Mesenchymal stem cell (in vitro differentiated cells and primary cell): ENCODE results near the gene ZNF394.
"Not testable (repeated sequence)": the region's sequence is repeated elsewhere in the genome, so short reads cannot be mapped to it uniquely, and the experiment has no call there.

ENCODE experiments used
- DNase-seq: peaks from one replicate; pipeline ENCODE4 v3.0.0-alpha.2; 2013
- H2AFZ ChIP-seq: one replicate; pipeline ENCODE4 v1.6.1; 2013; ENCODE audit warnings: low read depth, mild to moderate bottlenecking, control low read depth, inconsistent platforms, low read length, moderate library complexity
- H2AK5ac ChIP-seq: 2 replicates; pipeline ENCODE4 v1.6.1; 2013; ENCODE audit warnings: low read length, moderate library complexity, mild to moderate bottlenecking, inconsistent platforms; ENCODE audit not compliant: severe bottlenecking
- H2BK120ac ChIP-seq: one replicate; pipeline ENCODE4 v1.6.1; 2013; ENCODE audit warnings: low read depth, mild to moderate bottlenecking, inconsistent platforms, low read length, moderate library complexity
- H2BK12ac ChIP-seq, 2 experiments: one replicate each; pipeline ENCODE4 v1.6.1; 2013; ENCODE audit warnings: inconsistent platforms in 2 of 2, low read length in 2 of 2, mild to moderate bottlenecking in 2 of 2, moderate library complexity in 2 of 2, control low read depth in 1 of 2
- H2BK15ac ChIP-seq: one replicate; pipeline ENCODE4 v1.6.1; 2013; ENCODE audit warnings: mild to moderate bottlenecking, low read depth, inconsistent platforms; ENCODE audit not compliant: poor library complexity, severe bottlenecking
- H2BK5ac ChIP-seq: 2 replicates; pipeline ENCODE4 v1.6.1; 2013; ENCODE audit warnings: low read depth, mild to moderate bottlenecking, low read length, control low read depth, inconsistent platforms; ENCODE audit not compliant: poor library complexity, severe bottlenecking
- H3K14ac ChIP-seq, 2 experiments: one replicate each; pipeline ENCODE4 v1.6.1; 2013; ENCODE audit warnings: inconsistent platforms in 2 of 2, low read length in 2 of 2, control low read depth in 1 of 2, mild to moderate bottlenecking in 1 of 2, moderate library complexity in 1 of 2
- H3K18ac ChIP-seq, 2 experiments: one replicate each; pipeline ENCODE4 v1.6.1; 2013; ENCODE audit warnings: inconsistent platforms in 2 of 2, low read length in 2 of 2, control low read depth in 1 of 2, low read depth in 1 of 2, mild to moderate bottlenecking in 1 of 2
- H3K23ac ChIP-seq, 2 experiments: one replicate each; pipeline ENCODE4 v1.6.1; 2013; ENCODE audit warnings: inconsistent platforms in 2 of 2, low read length in 2 of 2, mild to moderate bottlenecking in 2 of 2, moderate library complexity in 2 of 2, control low read depth in 1 of 2
- H3K27ac ChIP-seq: 2 replicates; pipeline ENCODE4 v1.5.1; 2013; ENCODE audit warnings: mild to moderate bottlenecking, moderate library complexity, low read length, control low read depth, inconsistent platforms; ENCODE audit not compliant: poor library complexity, severe bottlenecking
- H3K27me3 ChIP-seq, 2 experiments: 2 replicates each; pipeline versions ENCODE4 v1.6.1 to v1.7.0; 2013; ENCODE audit warnings: low read length in 2 of 2, mild to moderate bottlenecking in 2 of 2, moderate library complexity in 2 of 2, control low read depth in 1 of 2, inconsistent platforms in 1 of 2; ENCODE audit not compliant: control insufficient read depth in 1 of 2, insufficient read depth in 1 of 2
- H3K36me3 ChIP-seq, 2 experiments: 2 replicates each; pipeline versions ENCODE4 v1.6.1 to v1.7.0; 2013; ENCODE audit warnings: low read length in 2 of 2, control low read depth in 1 of 2, inconsistent platforms in 1 of 2, low read depth in 1 of 2, mild to moderate bottlenecking in 1 of 2; ENCODE audit not compliant: insufficient read depth in 2 of 2, control insufficient read depth in 1 of 2
- H3K4ac ChIP-seq, 2 experiments: one replicate each; pipeline ENCODE4 v1.6.1; 2013; ENCODE audit warnings: inconsistent platforms in 2 of 2, low read length in 2 of 2, mild to moderate bottlenecking in 2 of 2, moderate library complexity in 2 of 2, control low read depth in 1 of 2, low read depth in 1 of 2
- H3K4me1 ChIP-seq: 2 replicates; pipeline ENCODE4 v1.6.1; 2013; ENCODE audit warnings: low read depth, low read length, control low read depth; ENCODE audit not compliant: control insufficient read depth, insufficient read depth
- H3K4me2 ChIP-seq: 2 replicates; pipeline ENCODE4 v1.6.1; 2013; ENCODE audit warnings: low read length, mild to moderate bottlenecking, inconsistent platforms; ENCODE audit not compliant: poor library complexity, severe bottlenecking
- H3K4me3 ChIP-seq, 2 experiments: 2 replicates each; pipeline versions ENCODE4 v1.5.1 to v1.7.0; 2013; ENCODE audit warnings: low read length in 2 of 2, mild to moderate bottlenecking in 2 of 2, control low read depth in 1 of 2, low read depth in 1 of 2; ENCODE audit not compliant: insufficient read depth in 1 of 2
- H3K79me1 ChIP-seq: replicated peaks from 2 replicates; pipeline ENCODE4 v1.6.1; 2013; ENCODE audit warnings: mild to moderate bottlenecking, control low read depth, low read length, inconsistent platforms; ENCODE audit not compliant: poor library complexity, severe bottlenecking
- H3K9ac ChIP-seq: 2 replicates; pipeline ENCODE4 v1.7.0; 2013; ENCODE audit warnings: mild to moderate bottlenecking, low read length, moderate library complexity
- H3K9me3 ChIP-seq: 2 replicates; pipeline ENCODE4 v1.7.0; 2013; ENCODE audit warnings: mild to moderate bottlenecking, low read length; ENCODE audit not compliant: control insufficient read depth
- H4K8ac ChIP-seq: one replicate; pipeline ENCODE4 v1.6.1; 2013; ENCODE audit warnings: inconsistent platforms, mild to moderate bottlenecking, low read length, moderate library complexity
- H4K91ac ChIP-seq: one replicate; pipeline ENCODE4 v1.6.1; 2013; ENCODE audit warnings: mild to moderate bottlenecking, low read length, inconsistent platforms
- WGBS: methylation state at CpG from one replicate; pipeline ENCODE4 v1.1.7; 2013; ENCODE audit warnings: mixed read lengths; 5-methylcytosine and 5-hydroxymethylcytosine counted together

Gene ZNF394

DNA sequence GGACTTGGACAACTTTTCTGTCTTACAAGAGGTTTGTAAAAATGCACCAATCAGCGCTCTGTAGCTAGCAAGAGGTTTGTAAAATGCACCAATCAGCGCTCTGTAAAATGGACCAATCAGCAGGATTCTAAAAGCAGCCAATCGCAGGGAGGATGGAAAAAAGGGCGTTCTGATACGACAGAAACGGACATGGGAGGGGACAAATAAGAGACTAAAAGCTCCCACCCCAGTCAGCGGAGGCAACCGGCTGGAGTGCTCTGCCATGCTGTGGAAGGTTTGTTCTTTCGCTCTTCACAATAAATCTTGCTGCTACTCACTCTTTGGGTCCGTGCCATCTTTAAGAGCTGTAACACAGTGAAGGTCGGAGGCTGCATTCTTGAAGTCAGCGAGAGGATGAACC is 1.2 kb upstream of the ZNF394 start:
- not testable (repeated sequence) for H2BK12ac ChIP-seq, H3K9ac ChIP-seq, H3K23ac ChIP-seq, H4K91ac ChIP-seq, H2BK15ac ChIP-seq, H2AFZ ChIP-seq, DNase-seq, H3K4me2 ChIP-seq, H2BK5ac ChIP-seq, H2BK120ac ChIP-seq, H3K14ac ChIP-seq, H3K27me3 ChIP-seq, H3K9me3 ChIP-seq, H3K79me1 ChIP-seq, H4K8ac ChIP-seq, H3K18ac ChIP-seq, H3K4ac ChIP-seq, H3K27ac ChIP-seq, H2AK5ac ChIP-seq
- WGBS = 96% methylated on average over 12 of the region's 12 CpGs
- H3K36me3 ChIP-seq = peaks cover 5 to 23% of the 10 kb centered on the region in 2 experiments
- H3K4me3 ChIP-seq = peak overlapping the region in 1 of 2 experiments; percentile 97
- H3K4me1 ChIP-seq = peaks cover 19% of the 10 kb centered on the region

DNA sequence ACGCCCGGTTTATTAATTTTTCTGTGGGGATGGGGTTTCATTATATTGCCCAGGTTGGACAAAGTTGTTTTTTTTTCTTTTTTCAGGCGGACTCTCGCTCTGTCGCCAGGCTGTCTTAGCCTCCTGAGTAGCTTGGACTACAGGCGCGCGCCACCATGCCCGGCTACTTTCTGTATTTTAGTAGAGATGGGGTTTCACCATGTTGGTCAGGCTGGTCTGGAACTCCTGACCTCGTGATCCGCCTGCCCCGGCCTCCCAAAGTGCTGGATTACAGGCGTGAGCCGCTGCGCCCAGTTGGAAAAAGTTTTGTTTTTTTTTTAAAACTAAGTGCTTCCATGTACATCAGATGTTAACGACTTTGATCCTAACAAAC is 542 bp upstream of the ZNF394 start:
- Histone ChIP-seq H3K4ac (peak overlapping the region in 1 of 2 experiments; percentile 13), H3K36me3 (peaks cover 7 to 28% of the 10 kb centered on the region in 2 experiments), H2BK120ac (no peak overlapping the region), H3K4me2 (peak overlapping the region; percentile 42), H2AFZ (no peak overlapping the region), H3K23ac (no peak overlapping the region), H2BK12ac (no peak overlapping the region), H3K18ac (peak overlapping the region in 1 of 2 experiments; percentile 61), H3K4me3 (peak overlapping the region; percentile 87 to 97), H4K8ac (peak overlapping the region; percentile 89), H4K91ac (no peak overlapping the region), H2BK15ac (no peak overlapping the region), H2BK5ac (no peak overlapping the region), H3K27me3 (no peaks in the 10 kb centered on the region), H3K14ac (no peak overlapping the region), H3K4me1 (peaks cover 14% of the 10 kb centered on the region), H3K79me1 (peaks cover 7% of the 10 kb centered on the region), H3K27ac (no peak overlapping the region), H3K9me3 (no peaks in the 10 kb centered on the region), H2AK5ac (no peak overlapping the region), H3K9ac (peak overlapping the region; percentile 97)
- no peak for DNase-seq
- 65% methylated on average over 12 of the region's 16 CpGs for WGBS

DNA sequence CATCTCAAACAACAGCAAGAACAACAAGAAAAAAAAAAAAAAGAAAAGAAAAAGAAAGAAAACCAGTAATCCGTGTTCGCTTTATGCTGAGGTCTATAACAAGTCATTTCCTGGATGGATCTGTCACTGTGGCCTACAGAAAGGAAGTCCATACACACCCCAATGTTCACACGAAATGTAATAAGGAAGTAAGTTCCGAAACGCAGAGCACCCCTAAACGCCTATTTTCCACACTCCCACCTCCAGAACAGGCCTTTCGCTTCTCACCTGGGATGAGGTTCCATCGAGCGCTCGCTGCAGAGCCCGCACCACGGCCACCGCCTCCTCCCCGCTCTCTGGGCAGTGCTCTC is 735 bp downstream of the ZNF394 start:
- no peak for DNase-seq
- H3K36me3 ChIP-seq = peaks cover 15 to 36% of the 10 kb centered on the region in 2 experiments
- H4K8ac ChIP-seq = peak overlapping the region; percentile 4
- no peak overlapping the region for H2BK12ac ChIP-seq
- peak overlapping the region in 1 of 2 experiments; percentile 55 for H3K18ac ChIP-seq
- peak overlapping the region; percentile 60 for H2AFZ ChIP-seq
- no peak overlapping the region for H4K91ac ChIP-seq
- H3K4me1 ChIP-seq = peaks cover 14% of the 10 kb centered on the region
- no peak overlapping the region for H2AK5ac ChIP-seq
- peak overlapping the region in 1 of 2 experiments; percentile 78 for H3K4ac ChIP-seq
- H3K14ac ChIP-seq = peak overlapping the region in 1 of 2 experiments; percentile 53
- no peaks in the 10 kb centered on the region for H3K27me3 ChIP-seq
- H3K9me3 ChIP-seq = peaks cover 6% of the 10 kb centered on the region
- H3K4me3 ChIP-seq = peak overlapping the region; percentile 87 to 97
- H2BK15ac ChIP-seq = no peak overlapping the region
- peak overlapping the region; percentile 85 for H3K27ac ChIP-seq
- peaks cover 10% of the 10 kb centered on the region for H3K79me1 ChIP-seq
- H3K4me2 ChIP-seq = peak overlapping the region; percentile 78
- peak overlapping the region; percentile 97 for H3K9ac ChIP-seq
- H2BK5ac ChIP-seq = no peak overlapping the region
- peak overlapping the region in 1 of 2 experiments; percentile 79 for H3K23ac ChIP-seq
- WGBS = 2% methylated on average over 14 of the region's 14 CpGs
- H2BK120ac ChIP-seq = no peak overlapping the region

DNA sequence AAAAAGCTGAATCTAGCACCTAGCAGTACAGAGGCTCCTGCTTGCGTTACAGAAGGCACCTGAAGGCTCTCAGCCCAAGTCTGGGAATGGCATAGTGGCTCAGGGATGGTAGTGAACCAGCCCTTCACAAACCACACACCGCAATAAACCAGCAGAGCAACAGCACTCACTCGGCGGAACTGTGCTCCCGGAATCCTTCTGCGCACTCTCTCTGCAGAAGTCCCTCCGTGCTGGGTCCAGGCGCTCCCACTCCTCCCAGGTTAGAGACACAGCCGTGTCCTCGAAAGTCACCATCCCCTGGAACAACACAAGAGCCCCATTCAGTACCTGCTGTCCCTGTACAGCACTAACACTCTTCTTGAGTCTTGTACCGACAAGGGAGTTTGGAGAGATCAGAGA is 1.5 kb downstream of the ZNF394 start:
- Histone ChIP-seq H3K4me3 (peak overlapping the region; percentile 1 to 97), H3K4ac (no peak overlapping the region), H3K9ac (peak overlapping the region; percentile 97), H3K27ac (no peak overlapping the region), H2BK120ac (no peak overlapping the region), H3K27me3 (no peaks in the 10 kb centered on the region), H2BK5ac (no peak overlapping the region), H3K4me1 (peaks cover 11% of the 10 kb centered on the region), H2AFZ (no peak overlapping the region), H3K14ac (no peak overlapping the region), H3K18ac (no peak overlapping the region), H2BK12ac (no peak overlapping the region), H3K36me3 (peaks cover 23 to 44% of the 10 kb centered on the region in 2 experiments), H2AK5ac (no peak overlapping the region), H3K9me3 (peaks cover 15% of the 10 kb centered on the region), H4K8ac (no peak overlapping the region), H3K23ac (no peak overlapping the region), H4K91ac (peak overlapping the region; percentile 7), H2BK15ac (no peak overlapping the region), H3K4me2 (peak overlapping the region; percentile 77), H3K79me1 (peaks cover 17% of the 10 kb centered on the region)
- WGBS = 73% methylated on average over 11 of the region's 11 CpGs
- DNase-seq = no peak
